ENCODE results near the gene TDO2.
A peak's percentile ranks its signal among the peaks of the same experiment; 100 is the strongest.
"Not testable (repeated sequence)": the region's sequence is repeated elsewhere in the genome, so short reads cannot be mapped to it uniquely, and the experiment has no call there.

TDO2 gene

DNA sequence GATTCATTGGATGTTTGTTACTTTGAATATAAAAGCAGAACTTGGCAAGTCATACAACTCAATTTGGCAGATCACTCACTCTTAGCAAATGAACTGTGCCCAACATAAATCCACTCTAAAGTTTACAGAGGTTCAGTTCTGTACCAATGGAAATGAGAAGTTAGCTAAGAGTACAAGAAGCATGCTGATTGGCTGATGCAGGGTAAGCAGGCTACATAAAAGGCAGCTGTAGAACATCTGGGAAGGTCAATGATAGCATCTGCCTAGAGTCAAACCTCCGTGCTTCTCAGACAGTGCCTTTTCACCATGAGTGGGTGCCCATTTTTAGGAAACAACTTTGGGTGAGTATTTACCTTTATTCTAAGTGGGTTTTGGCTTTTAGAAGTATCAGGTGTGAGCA is at the start of gene TDO2:
Gene TDO2 (plus strand): TSS at position 244 of the 400 bp plus-strand sequence. CDS start 63 bp downstream, at position 307.
- peak in 1 of 2 experiments; percentile 26 for DNase-seq

GRCh38 chr4:155854582-155855226 is 48.8 kb upstream of the TDO2 start:
- DNase-seq: no peak

DNA sequence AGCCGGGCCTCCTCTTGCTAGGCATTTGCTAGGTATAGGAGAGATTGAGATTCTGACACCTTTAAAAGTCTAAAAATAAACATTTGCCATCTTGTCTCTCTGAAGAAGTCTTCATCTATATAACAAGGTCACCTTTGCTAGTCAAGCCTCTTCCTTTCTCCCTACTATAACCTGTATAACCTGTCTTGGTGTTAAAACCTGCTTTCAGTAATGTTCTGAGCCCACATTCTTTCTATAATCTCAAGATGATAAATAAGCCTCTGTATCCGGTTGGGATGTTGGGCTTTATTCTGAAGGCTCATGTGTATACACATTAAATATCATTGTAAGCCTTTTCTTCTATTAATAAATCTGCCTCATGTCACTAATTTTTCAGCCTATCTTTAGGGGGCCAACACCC is 47.6 kb upstream of the TDO2 start:
- no peak for DNase-seq

- DNase-seq: no peak
Measured at GRCh38 chr4:155866177-155866576, 37.3 kb upstream of the TDO2 start, which contains the start of gene ASIC5. TSS of gene ASIC5 (minus strand) at chr4:155866277. CDS start at chr4:155866226, 51 bp downstream.

DNA sequence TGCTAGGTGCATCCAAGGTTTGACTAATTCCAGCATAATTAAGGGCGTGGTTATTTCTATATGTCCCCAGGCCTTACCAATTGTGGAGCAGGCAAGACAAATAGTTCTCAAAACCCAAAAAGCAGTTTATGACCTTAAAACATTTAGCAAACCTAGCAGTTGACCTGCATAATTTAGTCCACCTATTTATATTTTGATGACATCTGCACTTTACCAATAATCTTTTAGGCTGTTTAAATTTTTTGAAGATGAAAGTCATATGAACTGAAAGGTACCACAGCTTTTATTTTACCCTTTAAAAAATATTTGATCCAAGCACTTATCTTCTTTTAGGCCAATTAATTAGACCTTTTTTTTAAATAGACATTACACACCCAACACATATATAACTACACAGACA is 27.6 kb upstream of the TDO2 start:
- DNase-seq: no peak

- no peak for DNase-seq
Measured at GRCh38 chr4:155877971-155878370, 25.5 kb upstream of the TDO2 start.

DNA sequence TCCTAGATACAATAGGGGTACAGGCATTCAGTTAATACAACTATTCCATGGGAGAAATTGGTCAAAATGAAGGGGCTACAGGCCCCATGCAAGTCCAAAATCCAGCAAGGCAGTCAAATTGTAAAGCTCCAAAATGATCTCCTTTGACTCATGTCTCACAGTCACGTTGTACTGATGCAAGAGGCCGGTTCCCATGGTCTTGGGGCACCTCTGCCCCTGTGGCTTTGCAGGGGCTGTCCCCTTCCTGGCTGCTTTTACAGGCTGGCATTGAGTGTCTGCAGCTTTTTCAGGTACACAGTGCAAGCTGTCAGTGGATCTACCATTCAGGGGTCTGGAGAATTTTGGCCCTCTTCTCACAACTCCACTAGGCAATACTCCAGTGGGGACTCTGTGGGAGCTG is 24.9 kb upstream of the TDO2 start:
- no peak for DNase-seq

DNA sequence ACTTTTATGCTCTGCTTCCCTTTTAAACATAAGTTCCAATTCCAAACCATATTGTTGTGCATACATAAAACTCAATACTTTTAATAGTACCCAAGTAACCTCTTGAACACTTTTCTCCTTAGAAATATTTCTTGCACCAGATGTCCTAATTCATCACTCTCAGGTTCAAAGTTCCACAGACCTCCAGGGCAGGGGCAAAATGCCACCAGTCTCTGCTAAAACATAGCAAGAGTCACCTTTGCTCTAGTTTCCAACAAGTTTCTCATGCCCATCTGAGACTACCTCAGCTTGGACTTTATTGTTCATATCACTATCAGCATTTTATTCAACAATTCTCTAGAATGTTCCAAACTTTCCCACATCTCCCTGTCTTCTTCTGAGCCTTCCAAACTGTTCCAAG is 23.7 kb upstream of the TDO2 start:
- no peak for DNase-seq

- no peak for DNase-seq
Measured at GRCh38 chr4:155881555-155881954, 21.9 kb upstream of the TDO2 start.

DNA sequence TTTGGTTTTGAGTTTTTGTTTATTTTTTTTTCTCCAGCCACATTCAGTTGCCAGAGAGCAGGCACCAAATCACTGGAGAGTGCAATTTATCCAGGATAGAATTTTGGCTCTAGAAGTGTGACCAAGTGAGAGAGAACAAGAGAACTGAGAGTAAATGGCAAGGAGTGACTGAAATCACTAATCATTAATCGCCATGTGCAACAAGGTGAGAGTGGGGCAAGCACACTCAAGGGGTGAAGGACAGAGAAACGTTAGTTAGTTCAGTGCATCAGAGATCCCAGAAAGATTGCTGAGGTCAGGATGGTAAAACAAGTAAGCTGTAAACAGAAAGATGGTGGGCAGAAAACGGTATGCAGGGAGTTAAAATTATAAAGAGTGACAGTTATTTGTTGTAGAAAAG is 19.6 kb upstream of the TDO2 start:
- DNase-seq: no peak

GRCh38 chr4:155885666-155886065 is 17.8 kb upstream of the TDO2 start:
- DNase-seq: no peak

- DNase-seq: no peak
Measured at GRCh38 chr4:155887045-155887444, 16.5 kb upstream of the TDO2 start.

DNA sequence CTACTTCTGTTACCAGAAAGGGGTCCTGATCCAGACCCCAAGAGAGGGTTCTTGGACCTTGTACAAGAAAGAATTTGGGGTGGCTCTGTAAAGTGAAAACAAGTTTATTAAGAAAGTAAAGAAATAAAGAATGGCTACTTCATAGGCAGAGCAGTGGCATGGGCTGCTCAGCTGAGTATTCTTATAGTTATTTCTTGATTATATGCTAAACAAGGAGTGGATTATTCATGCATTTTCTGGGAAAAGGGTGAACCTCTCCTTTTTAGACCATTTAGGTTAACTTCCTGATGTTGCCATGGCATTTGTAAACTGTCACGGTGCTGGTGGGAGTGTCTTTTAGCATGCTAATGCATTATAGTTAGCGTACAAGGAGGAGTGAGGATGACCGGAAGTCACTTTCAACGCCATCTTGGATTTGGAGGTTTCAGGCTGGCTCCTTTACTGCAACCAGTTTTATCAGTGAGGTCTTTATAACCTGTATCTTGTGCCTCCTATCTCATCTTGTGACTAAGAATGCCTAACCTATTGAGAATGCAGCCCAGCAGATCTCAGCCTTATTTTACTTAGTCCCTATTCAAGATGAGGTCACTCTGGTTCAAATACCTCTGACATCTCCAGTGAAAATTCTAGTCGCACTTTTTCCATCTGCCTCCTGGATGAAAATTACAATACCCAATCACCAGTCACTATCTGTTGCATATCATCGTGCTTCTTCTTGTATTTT is 15.5 kb upstream of the TDO2 start:
- no peak for DNase-seq

DNA sequence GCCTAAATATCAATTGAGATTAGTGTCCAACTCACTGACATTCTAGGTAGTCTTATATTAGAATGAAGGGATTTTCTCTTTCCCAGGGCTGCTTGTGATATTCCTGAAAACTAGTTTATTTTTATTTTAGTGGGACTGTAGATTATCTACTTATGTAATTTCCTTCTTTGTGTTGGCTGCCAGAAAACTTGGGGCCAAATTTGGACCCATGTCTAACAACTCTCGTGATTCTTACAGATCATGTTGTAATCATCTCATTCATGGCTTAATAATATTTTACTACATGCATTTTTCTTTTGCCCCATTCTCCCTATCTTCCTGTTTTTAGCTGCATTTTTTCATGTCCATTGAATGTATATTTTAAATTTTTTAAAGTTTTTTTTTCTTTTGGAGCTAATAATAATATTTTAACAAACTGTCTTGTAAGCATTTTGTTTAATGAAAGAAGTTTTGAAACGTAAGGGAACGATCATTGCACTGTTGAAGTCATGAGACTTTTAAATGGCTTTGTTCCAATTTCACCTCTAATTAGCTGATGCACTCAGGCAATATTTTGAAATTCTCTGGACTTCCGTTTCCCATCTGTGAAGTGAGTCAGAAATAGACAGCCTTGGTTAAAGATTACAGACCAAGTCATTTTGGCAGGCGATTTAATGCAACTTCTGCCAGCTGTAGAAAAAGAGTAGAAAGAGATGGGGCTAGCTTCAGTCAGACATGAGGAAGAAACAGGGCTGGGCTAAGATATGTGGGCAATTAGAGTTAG is 14.3 kb upstream of the TDO2 start:
- DNase-seq: peak; percentile 48 to 86

GRCh38 chr4:155889946-155890345 is 13.6 kb upstream of the TDO2 start:
- no peak for DNase-seq

DNA sequence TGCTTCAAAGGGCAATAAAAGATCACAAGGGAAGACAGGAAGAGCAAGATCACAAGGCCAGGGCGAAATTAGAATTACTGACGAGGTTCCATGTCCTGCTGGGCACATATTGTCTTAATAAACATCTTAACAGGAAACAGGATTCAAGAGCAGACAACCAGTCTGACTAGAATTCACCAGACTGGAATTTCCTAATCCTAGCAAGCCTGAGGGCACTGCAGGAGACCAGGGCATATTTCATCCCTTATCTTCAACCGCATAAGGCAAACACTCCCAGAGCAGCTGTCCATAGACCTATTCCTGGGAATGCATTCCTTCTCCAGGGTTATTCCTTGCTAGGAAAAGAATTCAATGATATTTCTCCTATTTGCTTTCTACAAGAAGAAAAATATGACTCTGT is 12.4 kb upstream of the TDO2 start:
- DNase-seq: no peak

GRCh38 chr4:155898371-155898770 is 5.1 kb upstream of the TDO2 start:
- DNase-seq: not testable (repeated sequence)

DNA sequence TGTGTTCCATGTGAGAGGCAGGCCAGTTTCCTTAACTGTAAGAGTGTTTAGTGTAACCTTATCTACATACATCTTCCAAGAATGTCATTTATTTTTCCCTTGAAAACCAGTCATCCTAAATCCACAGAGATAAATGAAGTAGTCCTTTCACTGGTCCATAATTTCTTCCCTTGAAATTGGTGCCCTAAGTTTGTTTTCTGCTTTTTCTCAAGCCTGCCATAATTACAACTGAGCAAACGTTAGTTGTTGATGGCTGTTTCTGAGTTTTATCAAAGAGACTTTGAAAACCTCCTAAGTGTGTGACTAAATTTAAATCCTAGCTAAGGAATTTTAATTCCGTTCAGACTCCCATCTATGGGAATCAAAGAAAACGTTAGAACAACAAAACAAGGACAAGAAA is 3.6 kb upstream of the TDO2 start:
- DNase-seq: no peak

DNA sequence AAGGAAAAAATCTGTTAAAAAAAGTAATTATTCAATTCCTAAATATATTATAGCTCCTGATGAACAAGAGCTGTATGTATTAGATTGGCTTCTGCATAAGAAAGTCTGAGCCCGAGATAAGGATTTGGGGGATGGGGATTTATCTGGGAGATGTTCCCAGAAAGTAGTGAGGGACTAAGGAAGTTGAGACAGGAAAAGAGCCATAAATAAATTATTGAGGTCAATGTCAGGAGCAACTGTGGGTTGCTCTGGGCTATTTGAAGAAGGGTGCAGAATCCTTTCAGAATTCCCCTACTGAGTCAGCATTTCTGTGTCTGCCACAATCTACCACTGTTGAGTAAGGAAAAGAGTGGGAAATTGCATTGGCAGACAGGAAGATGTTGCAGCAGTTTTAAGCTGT is 3.1 kb upstream of the TDO2 start:
- DNase-seq: no peak

DNA sequence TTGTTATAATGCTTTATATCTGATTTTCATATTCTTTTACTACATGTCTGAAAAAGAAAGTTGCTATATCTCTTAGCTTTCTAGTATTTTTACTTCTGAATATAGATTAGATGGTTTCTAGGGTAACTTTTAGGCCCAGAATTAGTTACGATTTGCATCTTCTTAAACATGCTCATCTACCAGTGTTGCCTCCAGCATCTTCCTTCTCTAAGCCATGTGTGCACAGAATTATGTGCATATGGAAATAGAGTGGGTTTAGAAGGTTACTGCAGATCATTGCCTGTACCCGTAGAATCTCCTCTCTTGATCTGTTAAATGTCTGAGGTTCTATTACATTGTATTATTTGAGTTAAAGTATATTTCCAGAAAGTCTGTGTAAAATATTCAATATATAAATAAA is 2.5 kb upstream of the TDO2 start:
- no peak for DNase-seq

- DNase-seq: no peak
Measured at GRCh38 chr4:155904331-155904730, 835 bp downstream of the TDO2 start.

GRCh38 chr4:155906554-155907247 is 3.2 kb downstream of the TDO2 start:
- DNase-seq: peak in 1 of 2 experiments; percentile 34

DNA sequence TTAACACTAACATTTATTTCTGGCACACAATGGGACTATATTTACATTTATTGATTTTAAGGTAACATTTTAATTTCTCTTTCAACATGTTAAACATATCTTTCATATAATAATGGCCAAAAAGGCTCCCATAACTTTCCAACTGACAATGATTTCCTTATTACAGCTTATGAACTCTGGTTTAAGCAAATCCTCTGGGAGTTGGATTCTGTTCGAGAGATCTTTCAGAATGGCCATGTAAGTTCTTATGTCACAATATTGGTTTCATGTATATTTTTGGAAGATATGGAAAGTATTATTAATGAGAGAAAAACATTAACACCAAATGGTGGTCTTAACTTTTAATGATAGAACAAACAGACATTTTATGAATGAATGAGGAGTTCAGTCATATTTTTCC is 4.1 kb downstream of the TDO2 start:
- no peak for DNase-seq

All from NCI-H446 (cell line).